HG02840 (cell line): ENCODE data around the gene PRSS35.
"Not testable (repeated sequence)": the region's sequence is repeated elsewhere in the genome, so short reads cannot be mapped to it uniquely, and the experiment has no call there.

Experiments used
- ATAC-seq: cut with Tn5 transposase; IDR thresholded peaks from one replicate; pipeline ENCODE4 v1.9.1; 2021; ENCODE audit warnings: mild to moderate bottlenecking, moderate library complexity, moderate number of reproducible peaks; ENCODE audit not compliant: unreplicated experiment, low FRiP score

The PRSS35 gene

GRCh38 chr6:83511901-83512681 lies at the start of gene PRSS35:
Gene PRSS35 (plus strand): TSS chr6:83512534. CDS start chr6:83523442, 10,908 bp downstream.
- ATAC-seq = no peak

GRCh38 chr6:83463886-83464285 lies 48.4 kb upstream of the PRSS35 start:
- ATAC-seq = no peak

- no peak for ATAC-seq
Measured at GRCh38 chr6:83464381-83465140, 47.8 kb upstream of the PRSS35 start.

- ATAC-seq = no peak
Measured at GRCh38 chr6:83466328-83466727, 46.0 kb upstream of the PRSS35 start.

- ATAC-seq = no peak
Measured at GRCh38 chr6:83467620-83468036, 44.7 kb upstream of the PRSS35 start.

- no peak for ATAC-seq
Measured at GRCh38 chr6:83470001-83470400, 42.3 kb upstream of the PRSS35 start.

GRCh38 chr6:83470587-83470986 lies 41.7 kb upstream of the PRSS35 start:
- ATAC-seq = no peak

GRCh38 chr6:83472767-83473166 lies 39.6 kb upstream of the PRSS35 start:
- ATAC-seq = no peak

GRCh38 chr6:83474309-83474708 lies 38.0 kb upstream of the PRSS35 start:
- ATAC-seq = no peak

GRCh38 chr6:83476971-83477370 lies 35.4 kb upstream of the PRSS35 start:
- ATAC-seq = no peak

GRCh38 chr6:83479389-83479788 lies 32.9 kb upstream of the PRSS35 start:
- no peak for ATAC-seq

GRCh38 chr6:83480470-83480869 lies 31.9 kb upstream of the PRSS35 start:
- ATAC-seq = no peak

- ATAC-seq = not testable (repeated sequence)
Measured at GRCh38 chr6:83481938-83482337, 30.4 kb upstream of the PRSS35 start.

- ATAC-seq = no peak
Measured at GRCh38 chr6:83488448-83488847, 23.9 kb upstream of the PRSS35 start.

- ATAC-seq = no peak
Measured at GRCh38 chr6:83488861-83489260, 23.5 kb upstream of the PRSS35 start.

- no peak for ATAC-seq
Measured at GRCh38 chr6:83490217-83490807, 22.0 kb upstream of the PRSS35 start.

GRCh38 chr6:83505356-83505755 lies 7.0 kb upstream of the PRSS35 start:
- no peak for ATAC-seq

- no peak for ATAC-seq
Measured at GRCh38 chr6:83509441-83509840, 2.9 kb upstream of the PRSS35 start.

- ATAC-seq = no peak
Measured at GRCh38 chr6:83510791-83511190, 1.5 kb upstream of the PRSS35 start.

GRCh38 chr6:83511266-83511665 lies 1.1 kb upstream of the PRSS35 start:
- no peak for ATAC-seq

- ATAC-seq = no peak
Measured at GRCh38 chr6:83514466-83514865, 2.1 kb downstream of the PRSS35 start.
